ENCODE measurements around the gene TIMP2. TPM values are rescaled to one million over a fixed set of nuclear protein-coding genes. Genes with fewer than 3 reads are reported as not detected.

Gene TIMP2
- total RNA-seq, 3 donors from 2014 or later = 72.0 to 344 (median 112) TPM

DNA sequence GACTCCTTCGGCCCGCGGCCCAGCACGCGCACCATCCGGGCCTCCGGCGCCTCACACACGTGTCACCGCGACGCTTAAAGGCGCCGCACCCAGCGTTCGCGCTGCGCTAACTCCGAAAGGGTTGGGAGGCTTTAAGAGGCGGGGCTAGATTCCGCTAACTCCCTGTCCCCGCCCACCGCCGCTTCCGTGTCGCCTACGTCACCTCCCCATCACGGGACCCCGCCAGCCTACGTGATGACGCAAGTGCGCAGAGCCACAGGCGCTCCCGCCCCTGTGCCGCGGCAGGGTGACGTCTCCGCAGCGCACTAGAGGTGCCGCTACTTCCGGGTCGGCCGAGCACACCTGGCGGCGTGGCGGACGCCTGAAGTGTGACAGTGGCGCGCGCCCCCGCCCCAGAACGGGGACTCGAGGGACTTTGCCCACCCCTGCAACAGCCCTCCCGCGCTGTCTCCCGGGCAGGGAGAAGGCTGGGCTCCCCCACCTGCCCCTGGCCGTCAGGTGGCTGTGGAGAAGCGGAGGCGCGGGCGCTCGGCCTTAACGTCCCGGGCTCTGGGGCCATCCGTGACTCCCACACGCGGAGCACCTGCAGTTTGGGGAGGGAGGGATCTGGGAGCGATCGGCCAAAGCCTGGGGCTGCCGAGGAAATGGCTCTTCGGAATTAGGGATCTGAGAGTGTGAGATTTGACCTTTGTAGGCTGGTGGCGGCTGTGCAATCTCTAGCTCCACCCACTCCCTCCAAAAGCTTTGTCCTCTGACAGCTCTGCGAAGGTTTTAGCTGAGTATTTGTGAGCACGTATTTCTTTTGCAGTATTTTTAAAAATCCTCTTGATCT lies 84.2 kb downstream of the TIMP2 start, which contains the start of gene USP36:
TSS of gene USP36 (minus strand) at position 35 of the 832 bp plus-strand sequence. CDS start 4,451 bp downstream, outside the sequence.
- intact Hi-C loops (cut with DNase I; ENCODE audit: low total_unique reads) = no loop called here
- TF ChIP-seq POLR2A (IDR thresholded peaks at IDR 0.05) = peak; percentile 90
- TF ChIP-seq POLR2AphosphoS5 (IDR thresholded peaks at IDR 0.05) = peak; percentile 98 to 100 (median 99)
- TF ChIP-seq, protein P1, sequence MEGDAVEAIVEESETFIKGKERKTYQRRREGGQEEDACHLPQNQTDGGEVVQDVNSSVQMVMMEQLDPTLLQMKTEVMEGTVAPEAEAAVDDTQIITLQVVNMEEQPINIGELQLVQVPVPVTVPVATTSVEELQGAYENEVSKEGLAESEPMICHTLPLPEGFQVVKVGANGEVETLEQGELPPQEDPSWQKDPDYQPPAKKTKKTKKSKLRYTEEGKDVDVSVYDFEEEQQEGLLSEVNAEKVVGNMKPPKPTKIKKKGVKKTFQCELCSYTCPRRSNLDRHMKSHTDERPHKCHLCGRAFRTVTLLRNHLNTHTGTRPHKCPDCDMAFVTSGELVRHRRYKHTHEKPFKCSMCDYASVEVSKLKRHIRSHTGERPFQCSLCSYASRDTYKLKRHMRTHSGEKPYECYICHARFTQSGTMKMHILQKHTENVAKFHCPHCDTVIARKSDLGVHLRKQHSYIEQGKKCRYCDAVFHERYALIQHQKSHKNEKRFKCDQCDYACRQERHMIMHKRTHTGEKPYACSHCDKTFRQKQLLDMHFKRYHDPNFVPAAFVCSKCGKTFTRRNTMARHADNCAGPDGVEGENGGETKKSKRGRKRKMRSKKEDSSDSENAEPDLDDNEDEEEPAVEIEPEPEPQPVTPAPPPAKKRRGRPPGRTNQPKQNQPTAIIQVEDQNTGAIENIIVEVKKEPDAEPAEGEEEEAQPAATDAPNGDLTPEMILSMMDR (IDR thresholded peaks at IDR 0.05) = peak in 2 of 3 donors; percentile 34 to 53
- H3K36me3 ChIP-seq = no peaks in the 10 kb centered on the region

DNA sequence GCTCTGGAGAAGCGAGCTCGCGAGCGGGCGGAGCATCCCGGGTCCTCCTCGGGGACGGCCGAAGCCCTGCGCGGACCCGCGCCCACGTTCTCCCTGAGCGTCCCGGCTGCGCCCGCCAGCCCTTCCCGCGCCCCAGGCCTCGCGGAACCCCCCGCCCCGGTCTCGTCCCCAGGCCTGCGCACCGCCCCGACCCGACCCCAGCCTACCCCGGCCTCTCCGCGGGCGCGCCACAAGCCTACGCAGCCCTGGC lies 84.7 kb downstream of the TIMP2 start:
- Histone ChIP-seq H3K36me3 (no peaks in the 10 kb centered on the region), H3K27ac (peak overlapping the region; percentile 99 to 100), H3K27me3 (no peaks in the 10 kb centered on the region), H3K4me3 (peak overlapping the region; percentile 90 to 98 (median 95)), H3K4me1 (peaks cover 0 to 6% of the 10 kb centered on the region in 2 donors), H3K9me3 (no peaks in the 10 kb centered on the region)
- TF ChIP-seq POLR2A (IDR thresholded peaks at IDR 0.05) = no peak
- intact Hi-C loops (cut with DNase I; ENCODE audit: low total_unique reads) = no loop called here
- no peak for DNase-seq (ENCODE audit: low spot score in 2 of 2)

More for the DNA sequence above, 84.2 kb downstream of the TIMP2 start, which contains the start of gene USP36:
- peak; percentile 99 to 100 for DNase-seq (ENCODE audit: low spot score in 2 of 2)
- Histone ChIP-seq H3K4me3 (peak within 1 kb of the TSS; percentile 90 to 98 (median 95)), H3K27me3 (no peaks in the 10 kb centered on the region), H3K4me1 (peaks cover 0 to 6% of the 10 kb centered on the region in 2 donors), H3K27ac (peak within 1 kb of the TSS; percentile 99 to 100), H3K9me3 (no peaks in the 10 kb centered on the region)

DNA sequence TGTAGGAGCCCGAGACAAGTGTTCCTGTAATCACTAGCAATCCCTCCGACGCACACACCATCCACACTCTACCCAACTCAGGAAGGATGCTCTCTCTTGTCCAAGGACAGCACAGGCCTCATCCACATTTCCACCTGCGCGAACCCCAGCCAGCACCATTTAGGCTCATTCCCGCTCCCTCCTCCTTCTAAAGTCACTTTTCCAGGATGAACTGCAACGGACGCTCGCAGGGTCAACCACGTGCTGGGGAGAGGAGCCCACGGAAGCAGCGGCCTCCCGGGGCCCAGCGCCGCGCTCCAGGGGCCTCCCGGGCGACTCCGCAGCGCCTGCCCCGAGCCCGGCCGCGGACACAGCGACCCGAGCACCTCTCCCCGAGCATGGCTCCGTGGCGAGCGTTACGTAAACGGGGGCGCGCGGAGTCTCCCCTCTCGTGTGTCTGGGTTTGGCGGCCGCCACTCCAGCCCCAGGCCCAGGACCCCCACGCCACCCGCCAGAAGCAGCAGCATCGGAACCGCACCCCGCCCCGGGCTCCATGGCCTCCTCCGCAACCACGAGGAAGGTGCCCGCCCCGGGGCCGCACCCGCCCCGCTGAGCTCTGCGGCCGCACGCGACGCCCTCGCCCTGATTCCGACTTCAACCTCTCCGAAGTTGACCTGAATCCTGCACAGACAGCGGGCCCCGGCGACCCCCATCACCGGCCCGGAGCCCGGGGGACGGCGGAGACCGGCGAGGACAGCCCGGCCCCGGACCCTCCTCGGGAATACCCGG lies 85.2 kb downstream of the TIMP2 start:
- peak overlapping the region; percentile 99 to 100 for H3K27ac ChIP-seq
- peak overlapping the region; percentile 90 to 98 (median 95) for H3K4me3 ChIP-seq
- no peaks in the 10 kb centered on the region for H3K9me3 ChIP-seq
- TF ChIP-seq POLR2A (IDR thresholded peaks at IDR 0.05) = no peak
- no peak for TF ChIP-seq POLR2AphosphoS5 (IDR thresholded peaks at IDR 0.05)
- TF ChIP-seq, protein P1 (IDR thresholded peaks at IDR 0.05) = no peak
- intact Hi-C loops (cut with DNase I; ENCODE audit: low total_unique reads) = loop anchor here (10.0 kb wide), 1 partner anchor 235 kb away; no protein-coding TSS in a partner anchor
- H3K27me3 ChIP-seq = no peaks in the 10 kb centered on the region
- H3K36me3 ChIP-seq = no peaks in the 10 kb centered on the region
- peaks cover 0 to 6% of the 10 kb centered on the region in 2 donors for H3K4me1 ChIP-seq
- peak in 1 of 2 donors; percentile 33 for DNase-seq (ENCODE audit: low spot score in 2 of 2)

DNA sequence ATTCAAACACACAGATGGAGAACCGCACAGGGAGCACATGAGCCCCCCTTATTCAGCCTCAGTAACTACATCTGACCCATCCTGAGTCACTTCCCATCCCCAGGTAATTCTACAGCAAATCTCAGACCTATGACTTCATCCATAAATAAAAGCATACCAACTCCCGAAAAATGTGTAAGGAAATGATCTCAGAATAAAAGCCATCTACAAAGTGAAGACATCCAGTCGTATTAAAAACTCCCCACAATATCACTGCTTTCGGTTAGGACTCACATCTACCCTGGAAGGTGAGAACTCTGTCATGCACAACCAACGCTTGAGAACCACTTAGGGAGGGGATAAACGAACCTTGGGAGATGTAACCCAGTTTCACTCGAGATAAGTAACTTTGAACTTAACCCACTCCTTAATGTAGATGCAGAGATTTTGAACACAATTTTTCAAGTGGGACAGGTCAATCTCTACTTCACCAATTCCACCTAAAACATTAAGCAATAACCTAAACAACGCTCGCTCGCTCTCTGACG lies 85.9 kb downstream of the TIMP2 start:
- Histone ChIP-seq H3K27ac (peak overlapping the region; percentile 99 to 100), H3K9me3 (no peaks in the 10 kb centered on the region), H3K36me3 (no peaks in the 10 kb centered on the region), H3K4me3 (peak overlapping the region; percentile 90 to 98 (median 95)), H3K27me3 (no peaks in the 10 kb centered on the region), H3K4me1 (peaks cover 0 to 6% of the 10 kb centered on the region in 2 donors)
- TF ChIP-seq POLR2A (IDR thresholded peaks at IDR 0.05) = no peak
- TF ChIP-seq, protein P1 (IDR thresholded peaks at IDR 0.05) = no peak
- TF ChIP-seq POLR2AphosphoS5 (IDR thresholded peaks at IDR 0.05) = no peak
- intact Hi-C loops (cut with DNase I; ENCODE audit: low total_unique reads) = loop anchor here (10.0 kb wide), 1 partner anchor 234 kb away; no protein-coding TSS in a partner anchor
- DNase-seq (ENCODE audit: low spot score in 2 of 2) = no peak

DNA sequence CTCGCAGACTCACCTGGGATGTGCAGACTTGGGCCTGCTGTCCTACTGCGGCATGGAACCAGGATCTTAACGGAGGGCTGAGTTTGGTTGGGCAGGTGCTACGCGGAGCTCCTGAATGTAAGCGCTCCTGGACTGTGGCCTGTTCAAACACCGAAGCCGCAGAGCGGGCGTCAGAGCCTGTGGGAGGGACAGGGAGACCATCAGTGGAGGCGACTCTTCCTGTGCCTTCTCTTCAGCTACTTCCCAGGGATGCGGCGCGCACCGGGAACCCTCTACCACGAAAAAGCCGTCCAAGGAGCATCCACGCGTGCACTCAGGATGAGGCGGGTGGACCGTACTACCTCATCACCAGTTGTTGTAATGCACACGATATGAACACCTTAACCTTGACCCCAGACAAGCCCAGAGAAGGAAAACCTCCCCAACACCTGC lies 86.6 kb downstream of the TIMP2 start:
- intact Hi-C loops (cut with DNase I; ENCODE audit: low total_unique reads) = loop anchor here (10.0 kb wide), 1 partner anchor 234 kb away; no protein-coding TSS in a partner anchor
- no peaks in the 10 kb centered on the region for H3K9me3 ChIP-seq

More for the DNA sequence above, 86.6 kb downstream of the TIMP2 start:
- DNase-seq (ENCODE audit: low spot score in 2 of 2) = peak in 1 of 2 donors; percentile 61
- Histone ChIP-seq H3K36me3 (no peaks in the 10 kb centered on the region), H3K27ac (no peak overlapping the region), H3K4me3 (peak overlapping the region in 2 of 3 donors; percentile 90 to 98), H3K4me1 (peaks cover 0 to 6% of the 10 kb centered on the region in 2 donors), H3K27me3 (no peaks in the 10 kb centered on the region)
- TF ChIP-seq POLR2A (IDR thresholded peaks at IDR 0.05) = no peak
- TF ChIP-seq, protein P1 (IDR thresholded peaks at IDR 0.05) = no peak
- TF ChIP-seq POLR2AphosphoS5 (IDR thresholded peaks at IDR 0.05) = no peak

All from breast epithelium (tissue), 4 donors.